ENCODE results near the gene ZNF691.
"Not testable (repeated sequence)": the region's sequence is repeated elsewhere in the genome, so short reads cannot be mapped to it uniquely, and the experiment has no call there.

Gene ZNF691

GRCh38 chr1:42861014-42861399 is 14.6 kb downstream of the ZNF691 start:
- no peak for DNase-seq

- DNase-seq: no peak
Observed at GRCh38 chr1:42866549-42866948, 20.1 kb downstream of the ZNF691 start.

GRCh38 chr1:42868466-42868865 is 22.1 kb downstream of the ZNF691 start:
- DNase-seq: not testable (repeated sequence)

- DNase-seq: not testable (repeated sequence)
Observed at GRCh38 chr1:42869254-42869653, 22.8 kb downstream of the ZNF691 start.

GRCh38 chr1:42869751-42870150 is 23.3 kb downstream of the ZNF691 start:
- not testable (repeated sequence) for DNase-seq

GRCh38 chr1:42873108-42873507 is 26.7 kb downstream of the ZNF691 start:
- not testable (repeated sequence) for DNase-seq

- DNase-seq: no peak
Observed at GRCh38 chr1:42873670-42874069, 27.3 kb downstream of the ZNF691 start.

GRCh38 chr1:42876009-42876408 is 29.6 kb downstream of the ZNF691 start:
- DNase-seq: no peak

- no peak for DNase-seq
Observed at GRCh38 chr1:42877380-42877779, 31.0 kb downstream of the ZNF691 start.

- DNase-seq: no peak
Observed at GRCh38 chr1:42880384-42880783, 34.0 kb downstream of the ZNF691 start.

GRCh38 chr1:42886046-42886739 is 39.8 kb downstream of the ZNF691 start:
- DNase-seq: no peak

- no peak for DNase-seq
Observed at GRCh38 chr1:42886800-42887199, 40.4 kb downstream of the ZNF691 start.

GRCh38 chr1:42887366-42887765 is 41.0 kb downstream of the ZNF691 start:
- no peak for DNase-seq

GRCh38 chr1:42888013-42888633 is 41.7 kb downstream of the ZNF691 start:
- DNase-seq: no peak

- no peak for DNase-seq
Observed at GRCh38 chr1:42889264-42889663, 42.9 kb downstream of the ZNF691 start.

GRCh38 chr1:42891465-42892138 is 45.2 kb downstream of the ZNF691 start:
- DNase-seq: no peak

- DNase-seq: not testable (repeated sequence)
Observed at GRCh38 chr1:42899960-42900359, 53.5 kb downstream of the ZNF691 start.

Measured in CD4-positive, alpha-beta T cell treated with Interleukin-1 beta for 1 hour (primary cell).